K562 (cell line): ENCODE measurements around the gene CTSZ. TPM values are rescaled to one million over a fixed set of nuclear protein-coding genes. Genes with fewer than 3 reads are reported as not detected.
"Not testable (repeated sequence)": the region's sequence is repeated elsewhere in the genome, so short reads cannot be mapped to it uniquely, and the experiment has no call there.

Source experiments
- ATAC-seq: fragments of 200-7000 bp; cut with Tn5 transposase; 3 replicates; pipeline ENCODE4 v1.9.1; 2020; ENCODE audit warnings: moderate library complexity
- BruUV-seq: library from RNA; stranded (reverse); fragments of 400-500 nt; replicated peaks from 2 replicates; lab custom pipeline; 2021; lab: Mats Ljungman, UMichigan
- CTCF ChIA-PET: fragments of 300-600 bp; formaldehyde crosslinking; extraction: SDS; loops from one replicate; lab custom pipeline; 2021; ENCODE audit warnings: low intra/inter-chr PET ratio; lab: Yijun Ruan, JAX
- POLR2A ChIA-PET: fragments of 300-600, 350-650 bp; sonication (Branson Sonifier 250); formaldehyde crosslinking; extraction: SDS; loops from one replicate; lab custom pipeline; 2021; ENCODE audit warnings: antibody characterized with exemption, inconsistent platforms; lab: Yijun Ruan, JAX
- DNase-seq, 4 experiments: peaks; one replicate each; pipeline versions ENCODE4 v3.0.0 to v3.0.0-alpha.2; 2011 to 2018; ENCODE audit warnings: low spot score in 3 of 4, mixed read lengths in 3 of 4; ENCODE audit errors: extremely low read depth in 1 of 4
- FAIRE-seq: peaks from 2 replicates; lab custom pipeline; 2011; peaks lifted over from hg19 to GRCh38; lab: Jason Lieb, UNC
- H2AFZ ChIP-seq: 2 replicates; pipeline ENCODE4 v1.6.0; 2011; ENCODE audit warnings: low read depth, low read length, control low read depth, inconsistent platforms
- H3K27ac ChIP-seq: fragments of 200-600 bp; 3 replicates; pipeline ENCODE4 v1.8.0; 2011; ENCODE audit warnings: low read depth, mild to moderate bottlenecking, control low read depth, inconsistent platforms, low read length, moderate library complexity, mixed read lengths; ENCODE audit errors: extremely low read depth
- H3K27me3 ChIP-seq, 2 experiments: fragments of 300-600 bp in 1 of 2; 2 replicates in 1 of 2; 3 replicates in 1 of 2; pipeline versions ENCODE4 v1.6.0 to v1.8.0; 2011; ENCODE audit warnings: inconsistent platforms in 2 of 2, low read length in 2 of 2, mild to moderate bottlenecking in 1 of 2, mixed read lengths in 1 of 2, moderate library complexity in 1 of 2; ENCODE audit not compliant: control insufficient read depth in 2 of 2, insufficient read depth in 2 of 2
- H3K36me3 ChIP-seq: fragments of 300-600 bp; 3 replicates; pipeline ENCODE4 v1.8.0; 2011; ENCODE audit warnings: mild to moderate bottlenecking, low read length, inconsistent platforms; ENCODE audit not compliant: control insufficient read depth, insufficient read depth
- H3K4me1 ChIP-seq, 2 experiments: fragments of 200-600 bp in 1 of 2; replicated peaks in 1 of 2; 2 replicates in 1 of 2; 3 replicates in 1 of 2; pipeline versions ENCODE4 v1.5.1 to v1.8.0; 2011; ENCODE audit warnings: inconsistent platforms in 2 of 2, low read length in 2 of 2, mild to moderate bottlenecking in 1 of 2, mixed read lengths in 1 of 2, moderate library complexity in 1 of 2; ENCODE audit not compliant: control insufficient read depth in 2 of 2, insufficient read depth in 2 of 2
- H3K4me2 ChIP-seq: 2 replicates; pipeline ENCODE4 v1.6.1; 2011; ENCODE audit warnings: low read length, control low read depth, inconsistent platforms, mixed read lengths; ENCODE audit not compliant: insufficient read depth
- H3K4me3 ChIP-seq: fragments of 200-600 bp; sonication (generic), shearing (Covaris generic); 2 replicates; pipeline ENCODE4 v1.5.1; 2016; ENCODE audit warnings: control low read depth, inconsistent platforms
- H3K79me2 ChIP-seq: fragments of 200-600 bp; 3 replicates; pipeline ENCODE4 v1.8.0; 2011; ENCODE audit warnings: low read length, inconsistent platforms; ENCODE audit not compliant: control insufficient read depth, insufficient read depth
- H3K9ac ChIP-seq, 2 experiments: 2 replicates each; pipeline versions ENCODE4 v1.6.0 to v1.6.1; 2011; ENCODE audit warnings: low read depth in 2 of 2, low read length in 2 of 2, control low read depth in 1 of 2, inconsistent platforms in 1 of 2, mild to moderate bottlenecking in 1 of 2, mixed read lengths in 1 of 2; ENCODE audit not compliant: insufficient read depth in 1 of 2
- H3K9me1 ChIP-seq: one replicate; pipeline ENCODE4 v1.6.0; 2011; ENCODE audit warnings: inconsistent platforms, mild to moderate bottlenecking, low read length, moderate library complexity; ENCODE audit not compliant: control insufficient read depth, insufficient read depth
- H3K9me3 ChIP-seq: replicated peaks from 2 replicates; pipeline ENCODE4 v1.5.1; 2011; ENCODE audit warnings: low read depth, low read length, inconsistent platforms; ENCODE audit not compliant: control insufficient read depth, insufficient read depth
- H4K20me1 ChIP-seq: replicated peaks from 2 replicates; pipeline ENCODE4 v1.6.1; 2011; ENCODE audit warnings: low read length, inconsistent platforms, mixed read lengths; ENCODE audit not compliant: control insufficient read depth, insufficient read depth
- EHMT2 ChIP-seq: fragments of 450-650 bp; IDR thresholded peaks from 2 replicates; pipeline ENCODE4 v1.6.1; 2018; ENCODE audit warnings: antibody characterized with exemption
- ESRRA ChIP-seq: fragments of 450-650 bp; IDR thresholded peaks from 2 replicates; pipeline ENCODE4 v1.6.1; 2014; ENCODE audit warnings: low read depth, mild to moderate bottlenecking, moderate library complexity, borderline replicate concordance
- PYGO2 ChIP-seq: fragments of 450-650 bp; IDR thresholded peaks from 2 replicates; pipeline ENCODE4 v1.6.1; 2016; ENCODE audit warnings: mild to moderate bottlenecking, missing genetic modification characterization, moderate library complexity, missing compliant biosample characterization
- SUPT5H ChIP-seq: fragments of 450-650 bp; IDR thresholded peaks from 2 replicates; pipeline ENCODE4 v1.6.1; 2016
- TBP ChIP-seq: optimal IDR thresholded peaks from 2 replicates; pipeline ENCODE3; 2011; ENCODE audit warnings: low read depth, low read length, improper control_type of control experiment
- TEAD2 ChIP-seq: fragments of 450-650 bp; IDR thresholded peaks from 2 replicates; pipeline ENCODE4 v1.6.1; 2016; ENCODE audit warnings: missing genetic modification characterization, control low read depth, missing compliant biosample characterization
- YY1 ChIP-seq, 3 experiments: IDR thresholded peaks; 2 replicates each; pipeline ENCODE4 v1.6.1; 2011; ENCODE audit warnings: low read length in 2 of 3, mild to moderate bottlenecking in 2 of 3, moderate library complexity in 2 of 3, borderline replicate concordance in 1 of 3, control low read depth in 1 of 3, low read depth in 1 of 3; ENCODE audit not compliant: insufficient read depth in 3 of 3, insufficient replicate concordance in 2 of 3, control insufficient read depth in 1 of 3, insufficient read length in 1 of 3; ENCODE audit errors: extremely low read depth in 1 of 3
- ZNF445 ChIP-seq: fragments of 250-450 bp; sonication (Bioruptor Pico); IDR thresholded peaks from 2 replicates; pipeline ENCODE4 v1.4.0; 2020; ENCODE audit warnings: low read depth, mild to moderate bottlenecking, moderate library complexity
- WGBS: fragments of 100-300 bp; shearing (Covaris generic); methylation state at CpG from one replicate; pipeline ENCODE4 v1.1.6; 2016; ENCODE audit warnings: low coverage, mixed read lengths; ENCODE audit not compliant: insufficient coverage; ENCODE audit errors: missing lambda C conversion rate; 5-methylcytosine and 5-hydroxymethylcytosine counted together
- in situ Hi-C: fragments of 300-500 bp; cut with MboI; formaldehyde crosslinking; loops from 4 replicates; pipeline ENCODE4 v1.15.0; 2018; ENCODE audit warnings: inconsistent platforms, mixed read lengths
- intact Hi-C: fragments of 100-400 bp; cut with micrococcal nuclease; formaldehyde crosslinking; loops from 2 replicates; pipeline ENCODE4 v1.14.2; 2022
- polyA plus RNA-seq, 8 experiments: library from polyadenylated mRNA; depleted of rRNA in 4 of 8; stranded (reverse) in 5 of 8; unstranded in 3 of 8; fragments of >200 nt; fragmentation: Nextera tagmentation in 2 of 8; fragmentation: Illumina TruSeq in 1 of 8; extraction: Ambion mirVana in 2 of 8; extraction: Trizol in 1 of 8; gene quantifications; 2 replicates each; pipeline versions ENCODE4 v1.2.1 to v1.2.3, GENCODE V29; 2011 to 2014; ENCODE audit warnings: inconsistent platforms in 1 of 8, missing spikeins in 1 of 8
- total RNA-seq, 7 experiments: library from RNA; depleted of rRNA in 6 of 7; stranded (reverse); fragments of >200 nt in 6 of 7; fragmentation: Illumina TruSeq in 2 of 7; extraction: Trizol in 2 of 7; gene quantifications; 2 replicates each; pipeline versions ENCODE4 v1.2.1 to v1.2.3, GENCODE V29; 2011 to 2021; ENCODE audit warnings: low replicate concordance in 1 of 7
- TF ChIP-seq, protein P1 (sequence below): fragments of 450-650 bp; IDR thresholded peaks from 2 replicates; pipeline ENCODE4 v1.6.1; 2018; ENCODE audit not compliant: partially characterized antibody

The CTSZ gene
- total and polyA plus RNA-seq, 9 of the 15 experiments (the other 6 are each of a cell fraction or from before 2014, with no cell fraction given), result 1.6 to 143 (median 82.8) TPM

DNA sequence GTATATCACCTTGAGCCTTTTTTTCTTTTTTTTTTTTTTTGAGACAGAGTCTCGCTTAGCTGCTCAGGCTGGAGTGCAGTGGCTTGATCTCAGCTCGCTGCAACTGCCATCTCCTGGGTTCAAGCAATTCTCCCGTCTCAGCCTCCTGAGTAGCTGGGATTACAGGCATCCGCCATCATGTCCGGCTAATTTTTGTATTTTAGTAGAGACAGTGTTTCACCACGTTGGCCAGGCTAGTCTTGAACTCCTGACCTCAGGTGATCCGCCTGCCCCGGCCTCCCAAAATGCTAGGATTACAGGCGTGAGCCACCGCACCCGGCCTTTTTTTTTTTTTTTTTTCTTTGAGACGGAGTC is 24.0 kb downstream of the CTSZ start:
- BruUV-seq, H2AFZ ChIP-seq, H3K27me3 ChIP-seq, CTCF ChIA-PET, FAIRE-seq, ATAC-seq, DNase-seq, H4K20me1 ChIP-seq, H3K9me3 ChIP-seq, in situ Hi-C loops, H3K9me1 ChIP-seq: not testable (repeated sequence)
- H3K9ac ChIP-seq, result peak overlapping the region; percentile 95 to 96; a peak in 3 of 4 replicates
- POLR2A ChIA-PET, result interaction anchor here (0.6 to 4.6 kb wide), 6 partner anchors 10 to 449 kb away, joined by 3 to 29 read pairs (median 4); partner anchors contain the start of gene ATP5F1E
- WGBS, result 62% methylated on average over 9 of the region's 12 CpGs
- peaks cover 17 to 25% of the 10 kb centered on the region in 2 experiments; a peak in 4 of 5 replicates for H3K4me1 ChIP-seq
- H3K4me3 ChIP-seq, result peak overlapping the region; percentile 78; the same call in 1 of the 2 replicates
- peaks cover 66% of the 10 kb centered on the region for H3K79me2 ChIP-seq
- intact Hi-C loops, result loop anchor here (5.0 kb wide), 2 partner anchors 49 to 91 kb away; partner anchors contain the start of gene ATP5F1E
- H3K27ac ChIP-seq, result peak overlapping the region; percentile 84
- peaks cover 53% of the 10 kb centered on the region for H3K36me3 ChIP-seq
- peak overlapping the region; percentile 96 for H3K4me2 ChIP-seq

DNA sequence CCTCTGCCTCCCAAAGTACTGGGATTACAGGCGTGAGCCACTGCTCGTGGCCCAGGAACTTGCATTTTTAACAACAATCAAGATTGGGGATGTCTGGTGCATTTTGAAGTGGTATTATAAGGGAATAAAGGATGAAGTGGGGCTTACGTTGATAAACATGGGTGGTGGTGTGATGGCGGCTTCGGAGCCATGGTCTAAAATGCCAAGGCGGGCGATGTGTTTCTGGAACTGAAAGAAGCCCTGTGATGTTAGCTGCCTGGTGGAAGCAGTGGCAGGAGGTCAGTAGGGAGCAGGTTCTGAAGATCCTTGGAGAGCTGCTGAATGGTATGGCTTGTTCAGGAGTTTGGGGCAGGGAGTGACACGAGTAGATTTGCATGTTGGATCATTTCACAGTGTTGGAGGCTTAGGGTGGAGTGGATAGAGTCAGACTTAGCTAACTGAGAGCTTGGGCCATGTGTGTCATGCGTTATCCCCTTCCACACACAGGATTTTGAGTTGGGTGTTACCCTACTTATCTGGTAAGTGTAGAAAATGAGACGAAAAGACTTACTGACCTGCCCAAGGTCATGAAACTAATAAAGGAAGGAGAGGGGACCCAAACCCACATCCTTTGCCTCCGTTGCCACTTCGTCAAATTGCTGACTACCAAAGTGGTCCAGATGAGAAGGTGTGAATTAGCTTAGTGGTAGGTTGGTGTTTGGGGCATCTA is 24.5 kb downstream of the CTSZ start:
- POLR2A ChIA-PET, result interaction anchor here (0.6 to 4.6 kb wide), 7 partner anchors 11 to 449 kb away, joined by 3 to 29 read pairs (median 5); partner anchors contain the start of gene ATP5F1E
- peaks cover 47% of the 10 kb centered on the region for H3K36me3 ChIP-seq
- H3K9ac ChIP-seq, result peak overlapping the region; percentile 95 to 96
- in situ Hi-C loops, result no loop called here
- WGBS, result 10% methylated on average over 12 of the region's 12 CpGs
- peak overlapping the region; percentile 84 for H3K27ac ChIP-seq
- H3K4me1 ChIP-seq, result peaks cover 17 to 25% of the 10 kb centered on the region in 2 experiments; a peak in 4 of 5 replicates
- H3K79me2 ChIP-seq, result peaks cover 62% of the 10 kb centered on the region
- CTCF ChIA-PET, result no interaction called here
- peak; percentile 66 for FAIRE-seq
- intact Hi-C loops, result loop anchor here (5.0 kb wide), 2 partner anchors 50 to 90 kb away; partner anchors contain the start of gene ATP5F1E
- no peaks in the 10 kb centered on the region for H3K9me3 ChIP-seq
- no peaks in the 10 kb centered on the region for H3K9me1 ChIP-seq
- no peaks in the 10 kb centered on the region for H3K27me3 ChIP-seq
- H3K4me2 ChIP-seq, result peak overlapping the region; percentile 96
- peaks cover 5% of the 10 kb centered on the region; the same call in 1 of the 2 replicates for H4K20me1 ChIP-seq
- H2AFZ ChIP-seq, result no peak overlapping the region
- ATAC-seq, result peak; percentile 70
- peak overlapping the region; percentile 78 for H3K4me3 ChIP-seq
- BruUV-seq, result TSS peak; percentile 40
- peak in 2 of 4 experiments; percentile 40 to 74 for DNase-seq
- TF ChIP-seq SUPT5H, result peak; percentile 59
- TF ChIP-seq YY1 (IDR thresholded peaks at IDR 0.05; ENCODE audit: borderline replicate concordance in 1 of 3, control insufficient read depth in 1 of 3, extremely low read depth in 1 of 3, insufficient read depth in 3 of 3, insufficient read length in 1 of 3, insufficient replicate concordance in 2 of 3, low read depth in 1 of 3, low read length in 2 of 3), result peak in 1 of 3 experiments; percentile 29
- TF ChIP-seq, protein P1, sequence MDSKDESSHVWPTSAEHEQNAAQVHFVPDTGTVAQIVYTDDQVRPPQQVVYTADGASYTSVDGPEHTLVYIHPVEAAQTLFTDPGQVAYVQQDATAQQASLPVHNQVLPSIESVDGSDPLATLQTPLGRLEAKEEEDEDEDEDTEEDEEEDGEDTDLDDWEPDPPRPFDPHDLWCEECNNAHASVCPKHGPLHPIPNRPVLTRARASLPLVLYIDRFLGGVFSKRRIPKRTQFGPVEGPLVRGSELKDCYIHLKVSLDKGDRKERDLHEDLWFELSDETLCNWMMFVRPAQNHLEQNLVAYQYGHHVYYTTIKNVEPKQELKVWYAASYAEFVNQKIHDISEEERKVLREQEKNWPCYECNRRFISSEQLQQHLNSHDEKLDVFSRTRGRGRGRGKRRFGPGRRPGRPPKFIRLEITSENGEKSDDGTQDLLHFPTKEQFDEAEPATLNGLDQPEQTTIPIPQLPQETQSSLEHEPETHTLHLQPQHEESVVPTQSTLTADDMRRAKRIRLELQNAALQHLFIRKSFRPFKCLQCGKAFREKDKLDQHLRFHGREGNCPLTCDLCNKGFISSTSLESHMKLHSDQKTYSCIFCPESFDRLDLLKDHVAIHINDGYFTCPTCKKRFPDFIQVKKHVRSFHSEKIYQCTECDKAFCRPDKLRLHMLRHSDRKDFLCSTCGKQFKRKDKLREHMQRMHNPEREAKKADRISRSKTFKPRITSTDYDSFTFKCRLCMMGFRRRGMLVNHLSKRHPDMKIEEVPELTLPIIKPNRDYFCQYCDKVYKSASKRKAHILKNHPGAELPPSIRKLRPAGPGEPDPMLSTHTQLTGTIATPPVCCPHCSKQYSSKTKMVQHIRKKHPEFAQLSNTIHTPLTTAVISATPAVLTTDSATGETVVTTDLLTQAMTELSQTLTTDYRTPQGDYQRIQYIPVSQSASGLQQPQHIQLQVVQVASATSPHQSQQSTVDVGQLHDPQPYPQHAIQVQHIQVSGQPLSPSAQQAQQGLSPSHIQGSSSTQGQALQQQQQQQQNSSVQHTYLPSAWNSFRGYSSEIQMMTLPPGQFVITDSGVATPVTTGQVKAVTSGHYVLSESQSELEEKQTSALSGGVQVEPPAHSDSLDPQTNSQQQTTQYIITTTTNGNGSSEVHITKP, result peak; percentile 98
- peak; percentile 68 for TF ChIP-seq ESRRA
- TF ChIP-seq ZNF445 (CRISPR knock-in tag), result no peak
- TF ChIP-seq PYGO2 (tag), result no peak
- TF ChIP-seq TEAD2 (tag), result no peak
- TF ChIP-seq TBP, result peak; percentile 7
- peak; percentile 41; the same call in 1 of the 2 replicates for TF ChIP-seq EHMT2
